ENCODE measurements around the gene ITIH3.

GRCh38 chr3:52783211-52783555, 11.4 kb upstream of the ITIH3 start:
- TF ChIP-seq, protein P1, sequence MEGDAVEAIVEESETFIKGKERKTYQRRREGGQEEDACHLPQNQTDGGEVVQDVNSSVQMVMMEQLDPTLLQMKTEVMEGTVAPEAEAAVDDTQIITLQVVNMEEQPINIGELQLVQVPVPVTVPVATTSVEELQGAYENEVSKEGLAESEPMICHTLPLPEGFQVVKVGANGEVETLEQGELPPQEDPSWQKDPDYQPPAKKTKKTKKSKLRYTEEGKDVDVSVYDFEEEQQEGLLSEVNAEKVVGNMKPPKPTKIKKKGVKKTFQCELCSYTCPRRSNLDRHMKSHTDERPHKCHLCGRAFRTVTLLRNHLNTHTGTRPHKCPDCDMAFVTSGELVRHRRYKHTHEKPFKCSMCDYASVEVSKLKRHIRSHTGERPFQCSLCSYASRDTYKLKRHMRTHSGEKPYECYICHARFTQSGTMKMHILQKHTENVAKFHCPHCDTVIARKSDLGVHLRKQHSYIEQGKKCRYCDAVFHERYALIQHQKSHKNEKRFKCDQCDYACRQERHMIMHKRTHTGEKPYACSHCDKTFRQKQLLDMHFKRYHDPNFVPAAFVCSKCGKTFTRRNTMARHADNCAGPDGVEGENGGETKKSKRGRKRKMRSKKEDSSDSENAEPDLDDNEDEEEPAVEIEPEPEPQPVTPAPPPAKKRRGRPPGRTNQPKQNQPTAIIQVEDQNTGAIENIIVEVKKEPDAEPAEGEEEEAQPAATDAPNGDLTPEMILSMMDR (IDR thresholded peaks at IDR 0.05): peak in 1 of 12 donors; percentile 10
- TF ChIP-seq POLR2A (IDR thresholded peaks at IDR 0.05): no peak
